ENCODE measurements around the gene DPP10.

DPP10 gene

DNA sequence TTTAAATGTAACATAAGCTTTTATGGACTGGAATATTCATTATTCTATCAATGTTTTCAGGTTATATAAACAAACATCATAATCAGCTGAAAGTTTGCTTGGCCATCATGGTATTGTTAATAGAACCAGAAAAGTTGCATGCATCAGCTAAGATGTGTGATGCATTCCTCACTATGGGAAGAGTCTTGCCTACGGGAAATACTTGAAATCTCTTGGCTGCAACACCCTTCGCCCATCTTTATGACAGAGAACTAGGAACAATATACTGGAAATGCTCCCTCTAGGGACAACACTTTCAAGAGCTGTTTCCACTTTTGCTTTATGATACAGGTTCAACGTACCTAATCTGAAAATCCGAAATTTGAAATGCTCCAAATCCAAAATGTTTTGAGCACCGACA is 1390.8 kb downstream of the DPP10 start:
- no peak overlapping the region for H3K4me3 ChIP-seq (ENCODE audit: low read depth, low read length)
- no peak for DNase-seq (ENCODE audit: low read depth)
- TF ChIP-seq, protein P1, sequence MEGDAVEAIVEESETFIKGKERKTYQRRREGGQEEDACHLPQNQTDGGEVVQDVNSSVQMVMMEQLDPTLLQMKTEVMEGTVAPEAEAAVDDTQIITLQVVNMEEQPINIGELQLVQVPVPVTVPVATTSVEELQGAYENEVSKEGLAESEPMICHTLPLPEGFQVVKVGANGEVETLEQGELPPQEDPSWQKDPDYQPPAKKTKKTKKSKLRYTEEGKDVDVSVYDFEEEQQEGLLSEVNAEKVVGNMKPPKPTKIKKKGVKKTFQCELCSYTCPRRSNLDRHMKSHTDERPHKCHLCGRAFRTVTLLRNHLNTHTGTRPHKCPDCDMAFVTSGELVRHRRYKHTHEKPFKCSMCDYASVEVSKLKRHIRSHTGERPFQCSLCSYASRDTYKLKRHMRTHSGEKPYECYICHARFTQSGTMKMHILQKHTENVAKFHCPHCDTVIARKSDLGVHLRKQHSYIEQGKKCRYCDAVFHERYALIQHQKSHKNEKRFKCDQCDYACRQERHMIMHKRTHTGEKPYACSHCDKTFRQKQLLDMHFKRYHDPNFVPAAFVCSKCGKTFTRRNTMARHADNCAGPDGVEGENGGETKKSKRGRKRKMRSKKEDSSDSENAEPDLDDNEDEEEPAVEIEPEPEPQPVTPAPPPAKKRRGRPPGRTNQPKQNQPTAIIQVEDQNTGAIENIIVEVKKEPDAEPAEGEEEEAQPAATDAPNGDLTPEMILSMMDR (IDR thresholded peaks at IDR 0.05; ENCODE audit: low read depth, low read length, missing control alignments): no peak

DNA sequence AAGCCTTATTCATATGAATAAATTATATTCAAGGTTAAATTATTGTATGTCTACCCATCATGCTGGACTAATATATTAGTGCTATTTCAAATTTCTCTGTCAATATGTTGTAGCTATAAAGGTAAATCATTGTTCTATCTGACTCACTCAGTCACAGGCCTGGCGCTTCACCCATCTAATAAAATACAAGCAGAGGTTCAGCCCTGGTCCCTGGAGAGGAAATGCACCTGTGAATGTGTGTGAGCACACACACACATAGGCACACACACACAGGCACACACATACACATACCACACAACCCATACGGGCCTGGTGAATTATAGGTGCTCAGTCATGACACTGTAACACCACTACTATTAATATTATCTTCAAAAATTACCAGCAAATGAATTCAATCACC is 1396.1 kb downstream of the DPP10 start:
- no peak overlapping the region for H3K4me3 ChIP-seq (ENCODE audit: low read depth, low read length)
- TF ChIP-seq, protein P1 (IDR thresholded peaks at IDR 0.05; ENCODE audit: low read depth, low read length, missing control alignments): no peak
- DNase-seq (ENCODE audit: low read depth): no peak

DNA sequence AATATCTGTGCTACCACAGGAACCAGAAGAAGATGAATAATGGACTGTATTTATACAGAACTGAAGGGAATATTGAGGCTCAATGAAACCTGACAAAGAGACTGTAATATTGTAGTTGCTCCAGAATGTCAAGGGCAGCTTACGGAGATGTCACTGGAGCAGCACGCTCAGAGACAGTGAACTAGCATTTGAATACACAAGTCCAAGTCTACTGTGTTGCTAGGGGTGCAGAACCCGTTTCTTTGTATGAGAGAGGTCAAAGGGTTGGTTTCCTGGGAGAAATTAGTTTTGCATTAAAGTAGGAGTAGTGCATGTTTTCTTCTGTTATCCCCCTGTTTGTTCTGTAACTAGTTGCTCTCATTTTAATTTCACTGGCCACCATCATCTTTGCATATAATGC is 1399.9 kb downstream of the DPP10 start:
- no peak overlapping the region for H3K4me3 ChIP-seq (ENCODE audit: low read depth, low read length)
- TF ChIP-seq, protein P1 (IDR thresholded peaks at IDR 0.05; ENCODE audit: low read depth, low read length, missing control alignments): no peak

DNA sequence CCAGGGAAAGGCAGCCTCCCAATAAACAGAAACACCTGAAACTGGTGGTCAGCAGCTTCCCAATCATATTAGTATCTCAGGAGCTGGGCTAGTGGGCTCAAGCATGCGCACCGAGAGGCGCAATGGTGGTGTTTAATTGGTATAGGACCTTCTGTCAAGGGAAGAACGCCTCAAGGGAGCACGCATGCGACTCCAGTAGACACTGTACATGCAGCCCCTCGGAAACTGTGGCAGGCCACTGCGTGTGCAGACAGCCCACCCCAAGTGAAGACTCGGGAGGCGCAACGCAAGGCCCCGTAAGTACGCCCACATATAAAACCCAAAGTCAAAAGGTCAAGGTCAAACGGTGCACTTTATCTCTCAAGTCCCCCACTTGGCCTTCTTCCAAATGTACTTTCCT is 1405.8 kb downstream of the DPP10 start:
- H3K4me3 ChIP-seq (ENCODE audit: low read depth, low read length): no peak overlapping the region
- TF ChIP-seq, protein P1 (IDR thresholded peaks at IDR 0.05; ENCODE audit: low read depth, low read length, missing control alignments): no peak
- DNase-seq (ENCODE audit: low read depth): no peak

More for the DNA sequence above, 1399.9 kb downstream of the DPP10 start:
- DNase-seq (ENCODE audit: low read depth): no peak

DNA sequence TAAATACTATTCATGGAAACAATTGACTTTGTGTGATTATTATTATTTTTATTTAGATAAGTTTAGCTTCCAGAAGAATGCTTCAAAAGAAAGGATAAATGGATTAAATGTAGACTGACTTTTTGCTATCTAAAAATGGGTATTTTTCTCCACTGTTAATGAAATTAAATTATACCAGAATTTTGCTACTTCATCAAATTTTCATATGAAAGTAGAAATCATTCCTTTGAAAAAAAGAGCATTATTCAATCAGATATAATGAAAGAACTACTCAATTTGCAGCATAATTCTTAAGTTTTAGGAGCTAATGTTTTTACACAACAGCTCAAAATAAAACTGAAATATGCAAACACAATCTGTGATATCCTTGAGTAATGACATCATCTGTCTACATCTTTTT is 1424.6 kb downstream of the DPP10 start:
- no peak for DNase-seq (ENCODE audit: low read depth)
- no peak overlapping the region for H3K4me3 ChIP-seq (ENCODE audit: low read depth, low read length)
- TF ChIP-seq, protein P1 (IDR thresholded peaks at IDR 0.05; ENCODE audit: low read depth, low read length, missing control alignments): no peak

DNA sequence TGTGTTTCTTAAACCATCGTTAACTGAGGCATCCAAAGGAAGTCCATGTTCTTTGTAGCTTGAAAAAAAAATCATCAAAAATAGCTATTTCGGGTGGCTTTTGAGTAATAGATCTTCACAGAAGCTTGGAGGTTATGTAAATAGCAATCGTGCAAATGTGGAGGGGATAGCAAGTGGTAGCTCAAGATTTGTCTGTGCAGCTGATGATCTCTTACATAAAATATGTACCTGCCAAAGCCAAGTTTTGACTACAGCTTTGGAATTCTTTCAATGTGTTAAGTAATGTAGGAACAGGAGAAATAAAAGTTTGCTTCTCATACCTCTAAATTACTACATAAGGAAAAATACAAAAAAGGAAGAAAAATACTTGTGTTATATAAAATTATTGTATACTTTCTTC is 1432.0 kb downstream of the DPP10 start:
- TF ChIP-seq, protein P1 (IDR thresholded peaks at IDR 0.05; ENCODE audit: low read depth, low read length, missing control alignments): no peak
- no peak overlapping the region for H3K4me3 ChIP-seq (ENCODE audit: low read depth, low read length)
- no peak for DNase-seq (ENCODE audit: low read depth)

DNA sequence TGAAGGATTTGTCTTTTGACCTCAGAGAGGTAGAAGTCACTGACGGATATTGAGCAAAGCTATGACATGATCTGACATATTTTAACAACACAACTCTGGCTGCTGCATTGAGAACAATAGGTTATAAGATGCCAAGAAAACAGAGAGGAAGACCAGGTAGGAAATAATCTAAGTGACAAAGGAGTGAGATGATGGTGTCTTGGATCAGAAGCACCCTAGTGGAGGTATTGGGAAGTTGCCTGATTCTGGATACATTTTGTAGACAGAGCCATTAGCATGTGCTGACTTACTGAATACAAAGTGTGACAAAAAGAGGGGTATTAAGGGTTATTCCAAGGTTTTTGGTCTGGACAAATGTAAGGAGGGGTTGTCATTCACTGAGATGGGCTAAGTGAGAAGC is 1438.1 kb downstream of the DPP10 start:
- no peak overlapping the region for H3K4me3 ChIP-seq (ENCODE audit: low read depth, low read length)
- no peak for DNase-seq (ENCODE audit: low read depth)
- TF ChIP-seq, protein P1 (IDR thresholded peaks at IDR 0.05; ENCODE audit: low read depth, low read length, missing control alignments): peak; percentile 23
